Heart left ventricle (tissue), 16 donors: ENCODE data around the gene MTO1. TPM values are rescaled to one million over a fixed set of nuclear protein-coding genes. Genes with fewer than 3 reads are reported as not detected.

Experiments used
- ATAC-seq, 4 donors: fragments of 200-7000 bp; cut with Tn5 transposase; one replicate each; pipeline ENCODE4 v1.9.1; 2020 to 2022; ENCODE audit warnings: moderate library complexity in 4 of 4, mild to moderate bottlenecking in 3 of 4, moderate number of reproducible peaks in 1 of 4
- DNase-seq, 5 donors: peaks; one replicate each; pipeline ENCODE4 v3.0.0-alpha.2; 2020
- H3K27ac ChIP-seq, 12 donors: fragments of 200-600 bp; sonication (generic) in 4 of 12; one replicate each; pipeline versions ENCODE4 v1.5.0 to v1.8.0; 2016 to 2022; ENCODE audit warnings: mild to moderate bottlenecking in 2 of 12
- H3K27me3 ChIP-seq, 9 donors: fragments of 200-600 bp; sonication (generic) in 2 of 9; one replicate each; pipeline versions ENCODE4 v1.5.1 to v1.8.0; 2016 to 2022; ENCODE audit warnings: mild to moderate bottlenecking in 3 of 9
- H3K36me3 ChIP-seq, 9 donors: fragments of 200-600 bp; sonication (generic) in 2 of 9; one replicate each; pipeline versions ENCODE4 v1.5.0 to v1.8.0; 2018 to 2022; ENCODE audit warnings: mild to moderate bottlenecking in 2 of 9
- H3K4me1 ChIP-seq, 12 donors: fragments of 200-600 bp; sonication (generic) in 4 of 12; one replicate each; pipeline versions ENCODE4 v1.5.0 to v1.8.0; 2016 to 2022; ENCODE audit warnings: mild to moderate bottlenecking in 3 of 12
- H3K4me3 ChIP-seq, 12 donors: fragments of 200-600 bp; sonication (generic) in 4 of 12; one replicate each; pipeline versions ENCODE4 v1.5.0 to v1.8.0; 2017 to 2022; ENCODE audit warnings: mild to moderate bottlenecking in 9 of 12, moderate library complexity in 4 of 12
- H3K9me3 ChIP-seq, 12 donors: fragments of 200-600 bp; sonication (generic) in 4 of 12; one replicate each; pipeline versions ENCODE4 v1.5.0 to v1.8.0; 2016 to 2022; ENCODE audit warnings: mild to moderate bottlenecking in 1 of 12
- CTCF ChIP-seq, 12 donors: fragments of 200-600 bp; sonication (generic) in 4 of 12; IDR thresholded peaks; one replicate each; pipeline versions ENCODE4 v1.5.0 to v1.8.0; 2018 to 2022; ENCODE audit warnings: antibody characterized with exemption in 12 of 12, mild to moderate bottlenecking in 5 of 12
- POLR2A ChIP-seq, 2 donors: fragments of 450-650 bp; IDR thresholded peaks; one replicate each; pipeline ENCODE4 v1.6.1; 2017; ENCODE audit warnings: antibody characterized with exemption in 2 of 2, mild to moderate bottlenecking in 2 of 2, moderate library complexity in 2 of 2
- WGBS, 4 donors: extraction: QIAGEN DNeasy Blood & Tissue Kit in 2 of 4; methylation state at CpG; one replicate each; pipeline versions ENCODE4 v1.1.5 to v1.1.7; 2013 to 2018; 5-methylcytosine and 5-hydroxymethylcytosine counted together
- intact Hi-C, 10 donors: fragments of 100-400 bp; cut with DNase I; formaldehyde crosslinking; loops; one replicate each; pipeline versions ENCODE4 v1.11.1 to v1.14.2; 2022
- polyA plus RNA-seq, 2 donors: library from polyadenylated mRNA; stranded (reverse); fragments of 200-250 nt; gene quantifications; one replicate each; pipeline ENCODE4 v1.2.3, GENCODE V29; 2013
- total RNA-seq, 9 donors: library from RNA; depleted of rRNA in 2 of 9; stranded (reverse); fragments of >200 nt in 2 of 9; fragmentation: NEBNext Ultra II Directional in 3 of 9; extraction: Animal tissue kit (Norgen Biotek cat#: 25700) in 3 of 9; gene quantifications; one replicate each; pipeline versions ENCODE4 v1.1.0 to v1.2.4, GENCODE V29; 2016 to 2023
- donor health status: ischemic (EF 13 %, LVEDD 7.1; RV severe dilation, severe dysfunction).
- donor health status: healthy with polysubstance abuse.
- donor health status: DM: no; HTN: yes; CAD: no.
- donor health status: DM: no; HTN: no; CAD: no.
- donor health status: ischemic (EF 25% LVEDD 6.9; RV normal size, moderate dysfunction).
- donor health status: ischemic (EF 25% LVEDD 5.7; RV mildly dilated, moderate dysfunction).
- donor health status: healthy.
- donor health status: DM: yes; HTN: yes; CAD: no.
- donor health status: ischemic (EF 35%, LVEDD 5.7; RV mildly dilated, moderate dysfunction).
- donor health status: nonischemic (EF 11% LVEDD 7.7; RV severe dilation, severe dysfunction).
- donor health status: DM: yes; HTN: yes; CAD: no.
- donor health status: PGD.
- donor health status: ischemic (EF 29% LVEDD 5.4; RV normal size, mild dysfunction).
- donor health status: nonischemic (EF 23%, LVEDD 6.1; RV moderate dilation, normal function).

The MTO1 gene
- total and polyA plus RNA-seq, 11 donors: 8.6 to 32.2 (median 23.0) TPM

GRCh38 chr6:73506246-73506645 lies 44.7 kb downstream of the MTO1 start:
- intact Hi-C loops: no loop called here
- Histone ChIP-seq H3K4me1 (peaks cover 0 to 11% (median 0%) of the 10 kb centered on the region in 12 donors), H3K4me3 (no peak overlapping the region), H3K27ac (no peak overlapping the region), H3K9me3 (peaks cover 0 to 4% (median 0%) of the 10 kb centered on the region in 12 donors), H3K27me3 (no peaks in the 10 kb centered on the region), H3K36me3 (peaks cover 0 to 39% (median 34%) of the 10 kb centered on the region in 9 donors)
- 88 to 94% (median 90%) methylated on average over 6 of the region's 6 CpGs for WGBS, 4 donors
- no peak for ATAC-seq
- DNase-seq: no peak
- no peak for TF ChIP-seq CTCF (IDR thresholded peaks at IDR 0.05)

DNA sequence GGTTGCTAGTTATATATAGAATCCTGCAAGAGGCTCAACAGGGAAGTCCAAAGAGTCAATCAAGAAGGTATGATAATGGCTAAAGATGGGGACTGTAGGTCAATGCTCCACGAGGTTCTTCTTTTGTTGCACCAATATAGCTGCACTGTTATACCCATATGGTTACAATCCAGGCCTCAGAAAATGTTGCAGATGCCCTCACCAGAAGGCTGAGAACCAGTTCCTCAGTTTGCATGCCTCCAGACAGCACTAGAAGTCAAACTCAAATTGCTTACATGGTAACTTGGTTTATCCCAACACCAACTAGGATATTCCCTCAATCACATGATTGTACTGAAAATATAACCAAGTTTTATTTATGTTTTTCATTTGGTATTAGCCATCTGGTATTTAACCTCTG lies 47.2 kb downstream of the MTO1 start:
- peaks cover 0 to 5% (median 0%) of the 10 kb centered on the region in 12 donors for H3K4me1 ChIP-seq
- TF ChIP-seq CTCF (IDR thresholded peaks at IDR 0.05) (no peak), POLR2A (IDR thresholded peaks at IDR 0.05) (no peak)
- peak overlapping the region in 1 of 12 donors; percentile 23 for H3K27ac ChIP-seq
- no peak overlapping the region for H3K4me3 ChIP-seq
- intact Hi-C loops: loop anchor here in 1 of 10 donors (2.0 kb wide), 1 partner anchor 106 kb away; no protein-coding TSS in a partner anchor
- WGBS, 4 donors: 53 to 75% (median 63%) methylated on average over 1 of the region's 1 CpG
- H3K9me3 ChIP-seq: peaks cover 0 to 4% (median 0%) of the 10 kb centered on the region in 12 donors
- H3K27me3 ChIP-seq: no peaks in the 10 kb centered on the region
- peaks cover 0 to 19% (median 10%) of the 10 kb centered on the region in 9 donors for H3K36me3 ChIP-seq
- DNase-seq: no peak
- ATAC-seq: no peak

- Histone ChIP-seq H3K36me3 (peaks cover 0 to 18% (median 5%) of the 10 kb centered on the region in 9 donors), H3K4me1 (peaks cover 0 to 7% (median 0%) of the 10 kb centered on the region in 12 donors), H3K4me3 (no peak overlapping the region), H3K9me3 (peaks cover 0 to 4% (median 0%) of the 10 kb centered on the region in 12 donors), H3K27ac (no peak overlapping the region), H3K27me3 (no peaks in the 10 kb centered on the region)
- intact Hi-C loops: loop anchor here in 3 of 10 donors (2.0 to 10.0 kb wide), 3 partner anchors 102 to 225 kb away; no protein-coding TSS in a partner anchor
- 91 to 100% (median 98%) methylated on average over 1 of the region's 1 CpG for WGBS, 4 donors
- no peak for DNase-seq
- TF ChIP-seq CTCF (IDR thresholded peaks at IDR 0.05): no peak
- TF ChIP-seq POLR2A (IDR thresholded peaks at IDR 0.05): no peak
- no peak for ATAC-seq
Observed at GRCh38 chr6:73509851-73510250, 48.3 kb downstream of the MTO1 start.

- intact Hi-C loops: loop anchor here in 2 of 10 donors (5.0 to 10.0 kb wide), 2 partner anchors 101 to 223 kb away; no protein-coding TSS in a partner anchor
- Histone ChIP-seq H3K4me1 (peaks cover 0 to 26% (median 11%) of the 10 kb centered on the region in 12 donors), H3K27ac (no peak overlapping the region), H3K27me3 (no peaks in the 10 kb centered on the region), H3K36me3 (peaks cover 0 to 37% (median 24%) of the 10 kb centered on the region in 9 donors), H3K9me3 (no peaks in the 10 kb centered on the region), H3K4me3 (no peak overlapping the region)
- TF ChIP-seq CTCF (IDR thresholded peaks at IDR 0.05) (no peak), POLR2A (IDR thresholded peaks at IDR 0.05) (no peak)
- DNase-seq (no peak), ATAC-seq (no peak)
- 93 to 95% (median 94%) methylated on average over 7 of the region's 7 CpGs for WGBS, 4 donors
Observed at GRCh38 chr6:73511796-73512195, 50.3 kb downstream of the MTO1 start.
